ENCODE results near the gene APOB.

Gene APOB

GRCh38 chr2:21011876-21012556 lies 31.9 kb downstream of the APOB start:
- Histone ChIP-seq H2AFZ (ENCODE audit: low read length) (no peak overlapping the region), H4K20me1 (ENCODE audit: insufficient read depth, low read length, poor library complexity, severe bottlenecking) (no peaks in the 10 kb centered on the region), H3K4me1 (ENCODE audit: insufficient read depth, low read length, poor library complexity, severe bottlenecking) (no peaks in the 10 kb centered on the region), H3K79me2 (ENCODE audit: insufficient read depth, low read length) (no peaks in the 10 kb centered on the region), H3K9ac (ENCODE audit: low read depth, low read length, poor library complexity, severe bottlenecking) (no peak overlapping the region), H3K36me3 (ENCODE audit: insufficient read depth, low read length) (no peaks in the 10 kb centered on the region), H3K4me3 (ENCODE audit: low read length, poor library complexity, severe bottlenecking) (no peak overlapping the region), H3K9me3 (ENCODE audit: insufficient read depth, low read depth, low read length) (no peaks in the 10 kb centered on the region), H3K4me2 (ENCODE audit: low read depth, low read length, poor library complexity, severe bottlenecking) (no peak overlapping the region), H3F3A (ENCODE audit: low read depth) (no peaks in the 10 kb centered on the region), H3K27me3 (ENCODE audit: insufficient read depth, low read length, poor library complexity, severe bottlenecking) (no peaks in the 10 kb centered on the region), H3K9me2 (replicated peaks; ENCODE audit: low read depth, low read length) (no peaks in the 10 kb centered on the region)
- TF ChIP-seq, protein P1, sequence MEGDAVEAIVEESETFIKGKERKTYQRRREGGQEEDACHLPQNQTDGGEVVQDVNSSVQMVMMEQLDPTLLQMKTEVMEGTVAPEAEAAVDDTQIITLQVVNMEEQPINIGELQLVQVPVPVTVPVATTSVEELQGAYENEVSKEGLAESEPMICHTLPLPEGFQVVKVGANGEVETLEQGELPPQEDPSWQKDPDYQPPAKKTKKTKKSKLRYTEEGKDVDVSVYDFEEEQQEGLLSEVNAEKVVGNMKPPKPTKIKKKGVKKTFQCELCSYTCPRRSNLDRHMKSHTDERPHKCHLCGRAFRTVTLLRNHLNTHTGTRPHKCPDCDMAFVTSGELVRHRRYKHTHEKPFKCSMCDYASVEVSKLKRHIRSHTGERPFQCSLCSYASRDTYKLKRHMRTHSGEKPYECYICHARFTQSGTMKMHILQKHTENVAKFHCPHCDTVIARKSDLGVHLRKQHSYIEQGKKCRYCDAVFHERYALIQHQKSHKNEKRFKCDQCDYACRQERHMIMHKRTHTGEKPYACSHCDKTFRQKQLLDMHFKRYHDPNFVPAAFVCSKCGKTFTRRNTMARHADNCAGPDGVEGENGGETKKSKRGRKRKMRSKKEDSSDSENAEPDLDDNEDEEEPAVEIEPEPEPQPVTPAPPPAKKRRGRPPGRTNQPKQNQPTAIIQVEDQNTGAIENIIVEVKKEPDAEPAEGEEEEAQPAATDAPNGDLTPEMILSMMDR (conservative IDR thresholded peaks at IDR 0.05; ENCODE audit: low read length) = no peak
- no peak for TF ChIP-seq EZH2phosphoT487 (IDR thresholded peaks at IDR 0.05; ENCODE audit: borderline replicate concordance)

DNA sequence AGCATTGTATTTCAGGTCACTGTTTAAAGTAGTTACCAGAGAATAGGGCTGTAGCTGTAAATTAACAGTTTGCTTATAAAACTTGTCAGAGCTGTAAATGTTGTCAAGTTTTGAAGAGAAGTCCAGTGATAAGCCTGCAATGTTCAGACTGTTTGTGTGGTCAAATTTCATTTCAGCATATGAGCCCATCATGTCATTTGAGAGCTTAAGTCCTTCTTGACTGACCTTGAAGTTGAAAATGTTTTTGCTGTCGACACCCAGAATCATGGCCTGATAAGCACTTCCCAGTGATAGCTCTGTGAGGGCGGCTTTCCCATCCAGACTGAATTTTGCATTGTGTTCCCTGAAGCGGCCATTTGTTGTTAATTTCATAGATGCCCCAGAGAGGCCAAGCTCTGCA lies 32.4 kb downstream of the APOB start:
- Histone ChIP-seq H3K9ac (ENCODE audit: low read depth, low read length, poor library complexity, severe bottlenecking) (no peak overlapping the region), H2AFZ (ENCODE audit: low read length) (no peak overlapping the region), H4K20me1 (ENCODE audit: insufficient read depth, low read length, poor library complexity, severe bottlenecking) (no peaks in the 10 kb centered on the region), H3K4me3 (ENCODE audit: low read length, poor library complexity, severe bottlenecking) (no peak overlapping the region), H3K9me2 (replicated peaks; ENCODE audit: low read depth, low read length) (no peaks in the 10 kb centered on the region), H3K27me3 (ENCODE audit: insufficient read depth, low read length, poor library complexity, severe bottlenecking) (no peaks in the 10 kb centered on the region), H3K79me2 (ENCODE audit: insufficient read depth, low read length) (no peaks in the 10 kb centered on the region), H3F3A (ENCODE audit: low read depth) (no peaks in the 10 kb centered on the region), H3K9me3 (ENCODE audit: insufficient read depth, low read depth, low read length) (no peaks in the 10 kb centered on the region), H3K4me1 (ENCODE audit: insufficient read depth, low read length, poor library complexity, severe bottlenecking) (no peaks in the 10 kb centered on the region), H3K36me3 (ENCODE audit: insufficient read depth, low read length) (no peaks in the 10 kb centered on the region), H3K4me2 (ENCODE audit: low read depth, low read length, poor library complexity, severe bottlenecking) (no peak overlapping the region)
- TF ChIP-seq, protein P1 (conservative IDR thresholded peaks at IDR 0.05; ENCODE audit: low read length) = no peak
- TF ChIP-seq EZH2phosphoT487 (IDR thresholded peaks at IDR 0.05; ENCODE audit: borderline replicate concordance) = no peak

DNA sequence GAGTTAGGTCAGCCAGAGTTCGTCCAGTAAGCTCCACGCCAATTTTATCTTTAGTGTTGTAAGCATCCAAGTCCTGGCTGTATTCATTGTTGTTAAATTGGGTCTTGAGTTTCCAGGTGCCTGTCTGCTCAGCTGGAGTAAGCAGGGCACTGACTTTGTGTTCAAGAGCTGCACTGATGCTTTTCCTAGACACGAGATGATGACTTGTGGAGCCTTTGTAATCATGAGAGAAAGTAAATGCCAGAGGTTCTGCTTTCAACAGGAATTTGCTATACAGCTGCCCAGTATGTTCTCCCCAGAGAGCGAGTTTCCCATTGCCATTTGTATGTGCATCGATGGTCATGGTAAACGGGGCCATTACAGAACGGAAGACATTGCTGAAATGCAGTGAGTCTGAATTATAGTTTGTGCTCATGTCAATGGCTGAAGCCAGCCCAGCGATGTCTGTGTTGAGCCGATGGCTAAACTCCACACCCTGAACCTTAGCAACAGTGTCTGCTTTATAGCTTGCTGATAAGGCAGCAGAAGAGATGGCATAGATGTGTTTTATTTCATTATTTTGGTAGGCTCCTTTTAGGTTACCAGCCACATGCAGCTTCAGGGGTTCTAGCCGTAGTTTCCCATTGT lies 32.9 kb downstream of the APOB start:
- H3K9me2 ChIP-seq (replicated peaks; ENCODE audit: low read depth, low read length) = no peaks in the 10 kb centered on the region
- no peaks in the 10 kb centered on the region for H3K27me3 ChIP-seq (ENCODE audit: insufficient read depth, low read length, poor library complexity, severe bottlenecking)
- H3F3A ChIP-seq (ENCODE audit: low read depth) = no peaks in the 10 kb centered on the region
- TF ChIP-seq EZH2phosphoT487 (IDR thresholded peaks at IDR 0.05; ENCODE audit: borderline replicate concordance) = no peak
- TF ChIP-seq, protein P1 (conservative IDR thresholded peaks at IDR 0.05; ENCODE audit: low read length) = no peak
- H3K36me3 ChIP-seq (ENCODE audit: insufficient read depth, low read length) = no peaks in the 10 kb centered on the region
- no peak overlapping the region for H3K4me2 ChIP-seq (ENCODE audit: low read depth, low read length, poor library complexity, severe bottlenecking)
- no peaks in the 10 kb centered on the region for H3K79me2 ChIP-seq (ENCODE audit: insufficient read depth, low read length)
- H2AFZ ChIP-seq (ENCODE audit: low read length) = no peak overlapping the region
- H3K9me3 ChIP-seq (ENCODE audit: insufficient read depth, low read depth, low read length) = no peaks in the 10 kb centered on the region
- no peaks in the 10 kb centered on the region for H4K20me1 ChIP-seq (ENCODE audit: insufficient read depth, low read length, poor library complexity, severe bottlenecking)
- no peak overlapping the region for H3K4me3 ChIP-seq (ENCODE audit: low read length, poor library complexity, severe bottlenecking)
- no peaks in the 10 kb centered on the region for H3K4me1 ChIP-seq (ENCODE audit: insufficient read depth, low read length, poor library complexity, severe bottlenecking)
- no peak overlapping the region for H3K9ac ChIP-seq (ENCODE audit: low read depth, low read length, poor library complexity, severe bottlenecking)

All from Loucy (cell line).